Calu3 (cell line): Measurements from ENCODE around the gene SIL1. TPM values are rescaled to one million over a fixed set of nuclear protein-coding genes. Genes with fewer than 3 reads are reported as not detected.

Source experiments
- BruUV-seq: library from RNA; stranded (reverse); fragments of 400-500 nt; replicated peaks from 2 replicates; lab custom pipeline; 2021; lab: Mats Ljungman, UMichigan
- CTCF ChIA-PET: fragments of 300-600 bp; sonication (Branson Sonifier 250); formaldehyde crosslinking; loops from one replicate; lab custom pipeline; 2022; ENCODE audit warnings: antibody characterized with exemption; lab: Charles Lee
- DNase-seq: peaks from one replicate; pipeline ENCODE4 v3.0.0; 2022
- H3K27ac Mint-ChIP-seq: one replicate; pipeline ENCODE4 v1.8.0; 2022; ENCODE audit warnings: mixed read lengths; ENCODE audit not compliant: unreplicated experiment
- H3K27me3 Mint-ChIP-seq: one replicate; pipeline ENCODE4 v1.8.0; 2022; ENCODE audit warnings: mixed read lengths; ENCODE audit not compliant: unreplicated experiment
- H3K36me3 Mint-ChIP-seq: one replicate; pipeline ENCODE4 v1.8.0; 2022; ENCODE audit warnings: mild to moderate bottlenecking, moderate library complexity, mixed read lengths; ENCODE audit not compliant: insufficient read depth, unreplicated experiment
- H3K4me1 Mint-ChIP-seq: one replicate; pipeline ENCODE4 v1.8.0; 2022; ENCODE audit warnings: mild to moderate bottlenecking, low read depth, mixed read lengths; ENCODE audit not compliant: unreplicated experiment
- H3K4me3 Mint-ChIP-seq: one replicate; pipeline ENCODE4 v1.8.0; 2022; ENCODE audit warnings: mild to moderate bottlenecking, low read depth, moderate library complexity, mixed read lengths; ENCODE audit not compliant: unreplicated experiment
- H3K9me3 Mint-ChIP-seq: one replicate; pipeline ENCODE4 v1.8.0; 2022; ENCODE audit warnings: low read depth, mixed read lengths; ENCODE audit not compliant: unreplicated experiment
- CTCF ChIP-seq: fragments of 200-600 bp; IDR thresholded peaks from one replicate; pipeline ENCODE4 v1.8.0; 2022; ENCODE audit warnings: antibody characterized with exemption; ENCODE audit not compliant: unreplicated experiment
- intact Hi-C: fragments of 100-400 bp; cut with micrococcal nuclease; formaldehyde crosslinking; loops from one replicate; pipeline ENCODE4 v1.10.0; 2022; ENCODE audit not compliant: unreplicated experiment
- total RNA-seq: library from RNA; stranded (reverse); gene quantifications from 2 replicates; pipeline ENCODE4 v1.2.3, GENCODE V29; 2022

The SIL1 gene
- total RNA-seq, 1 experiment from 2014 or later = 45.8 TPM

GRCh38 chr5:139130214-139130613 is 68.0 kb downstream of the SIL1 start:
- no peaks in the 10 kb centered on the region for H3K36me3 Mint-ChIP-seq
- BruUV-seq = no TSS peak
- H3K4me1 Mint-ChIP-seq = peaks cover 6% of the 10 kb centered on the region
- intact Hi-C loops = loop anchor here (10.0 kb wide), 1 partner anchor 205 kb away; no protein-coding TSS in a partner anchor
- H3K4me3 Mint-ChIP-seq = no peak overlapping the region
- no peaks in the 10 kb centered on the region for H3K9me3 Mint-ChIP-seq
- no peaks in the 10 kb centered on the region for H3K27me3 Mint-ChIP-seq
- CTCF ChIA-PET = interaction anchor here (1.7 kb wide), 1 partner anchor 11 kb away, joined by 3 read pairs; no protein-coding TSS in a partner anchor
- TF ChIP-seq CTCF = no peak
- DNase-seq = no peak
- no peak overlapping the region for H3K27ac Mint-ChIP-seq

- no TSS peak for BruUV-seq
- no peak for DNase-seq
- no peaks in the 10 kb centered on the region for H3K4me1 Mint-ChIP-seq
- H3K9me3 Mint-ChIP-seq = no peaks in the 10 kb centered on the region
- intact Hi-C loops = no loop called here
- H3K36me3 Mint-ChIP-seq = no peaks in the 10 kb centered on the region
- H3K4me3 Mint-ChIP-seq = no peak overlapping the region
- TF ChIP-seq CTCF = no peak
- H3K27me3 Mint-ChIP-seq = no peaks in the 10 kb centered on the region
- no peak overlapping the region for H3K27ac Mint-ChIP-seq
- CTCF ChIA-PET = no interaction called here
Measured at GRCh38 chr5:139126711-139127111, 71.5 kb downstream of the SIL1 start.

- no peak for DNase-seq
- Mint-ChIP-seq H3K9me3 (no peaks in the 10 kb centered on the region), H3K4me3 (no peak overlapping the region), H3K4me1 (no peaks in the 10 kb centered on the region), H3K27ac (no peak overlapping the region), H3K27me3 (no peaks in the 10 kb centered on the region), H3K36me3 (no peaks in the 10 kb centered on the region)
- intact Hi-C loops = no loop called here
- TF ChIP-seq CTCF = no peak
- no TSS peak for BruUV-seq
- CTCF ChIA-PET = interaction anchor here (0.5 kb wide), 1 partner anchor 510 kb away, joined by 4 read pairs; no protein-coding TSS in a partner anchor
Measured at GRCh38 chr5:139125991-139126390, 72.2 kb downstream of the SIL1 start.

GRCh38 chr5:139124774-139125520 is 73.2 kb downstream of the SIL1 start:
- CTCF ChIA-PET = no interaction called here
- no TSS peak for BruUV-seq
- no peaks in the 10 kb centered on the region for H3K4me1 Mint-ChIP-seq
- DNase-seq = no peak
- TF ChIP-seq CTCF = no peak
- no peaks in the 10 kb centered on the region for H3K27me3 Mint-ChIP-seq
- no peak overlapping the region for H3K27ac Mint-ChIP-seq
- H3K9me3 Mint-ChIP-seq = no peaks in the 10 kb centered on the region
- intact Hi-C loops = no loop called here
- no peak overlapping the region for H3K4me3 Mint-ChIP-seq
- H3K36me3 Mint-ChIP-seq = no peaks in the 10 kb centered on the region
